Ovary (tissue), 9 donors: Measurements from ENCODE around the gene ADORA3. TPM values are rescaled to one million over a fixed set of nuclear protein-coding genes. Genes with fewer than 3 reads are reported as not detected.

Source experiments
- DNase-seq, 5 donors: peaks; one replicate each; pipeline ENCODE4 v3.0.0-alpha.2; 2019 to 2020
- H3K27ac ChIP-seq, 2 donors: fragments of 200-600 bp; one replicate each; pipeline versions ENCODE4 v1.5.1 to v1.8.0; 2019 to 2022
- H3K27me3 ChIP-seq: fragments of 200-600 bp; one replicate; pipeline ENCODE4 v1.8.0; 2022
- H3K36me3 ChIP-seq: fragments of 200-600 bp; sonication (generic); one replicate; pipeline ENCODE4 v1.5.1; 2019
- H3K4me1 ChIP-seq: one replicate; pipeline ENCODE4 v1.8.1; 2013; ENCODE audit warnings: mild to moderate bottlenecking, moderate library complexity; ENCODE audit not compliant: insufficient read depth
- H3K4me3 ChIP-seq: fragments of 200-600 bp; sonication (generic); one replicate; pipeline ENCODE4 v1.5.1; 2017
- H3K9me3 ChIP-seq, 2 donors: fragments of 200-600 bp in 1 of 2; sonication (generic) in 1 of 2; one replicate each; pipeline versions ENCODE4 v1.5.1 to v1.8.1; 2013 to 2019; ENCODE audit warnings: mild to moderate bottlenecking in 1 of 2, moderate library complexity in 1 of 2
- EP300 ChIP-seq: sonication (generic); formaldehyde crosslinking; IDR thresholded peaks from one replicate; pipeline ENCODE4 v1.6.1; 2017; ENCODE audit warnings: antibody characterized with exemption
- POLR2A ChIP-seq: fragments of 450-650 bp; IDR thresholded peaks from one replicate; pipeline ENCODE4 v1.6.1; 2017; ENCODE audit warnings: antibody characterized with exemption, mild to moderate bottlenecking, moderate library complexity
- WGBS, 3 donors: extraction: QIAGEN DNeasy Blood & Tissue Kit in 1 of 3; methylation state at CpG; one replicate each; pipeline versions ENCODE4 v1.1.5 to v1.1.7; 2013 to 2017; 5-methylcytosine and 5-hydroxymethylcytosine counted together
- intact Hi-C, 4 donors: fragments of 100-400 bp; cut with DNase I; formaldehyde crosslinking; loops; one replicate each; pipeline versions ENCODE4 v1.11.0 to v1.15.1; 2022 to 2023
- polyA plus RNA-seq, 2 donors: library from polyadenylated mRNA; stranded (reverse); fragments of 200-250 nt in 1 of 2; fragments of 350-450 nt in 1 of 2; fragmentation: Illumina TruSeq in 1 of 2; extraction: RNeasy Lipid Tissue Mini Kit (QIAGEN cat#74804) in 1 of 2; gene quantifications; one replicate each; pipeline ENCODE4 v1.2.3, GENCODE V29; 2013 to 2014
- total RNA-seq, 7 donors: library from RNA; depleted of rRNA in 2 of 7; stranded (reverse); fragments of >200 nt in 2 of 7; fragmentation: NEBNext Ultra II Directional in 3 of 7; extraction: Animal tissue kit (Norgen Biotek cat#: 25700) in 3 of 7; gene quantifications; one replicate each; pipeline versions ENCODE4 v1.1.0 to v1.2.4, GENCODE V29; 2016 to 2023
- TF ChIP-seq, protein P1 (sequence below), 3 donors: fragments of 450-650 bp in 2 of 3; fragments of 200-600 bp in 1 of 3; IDR thresholded peaks; one replicate each; pipeline versions ENCODE4 v1.5.1 to v1.8.0; 2016 to 2022; ENCODE audit warnings: antibody characterized with exemption in 3 of 3, mild to moderate bottlenecking in 1 of 3
- donor health status: DM: no; HTN: no; CAD: no; lungs with moderate emphysema.
- donor health status: DM: no; HTN: no; CAD: no.
- donor health status: Bipolar disorder and iron deficiency.
- donor health status: DM: yes; HTN: yes; CAD: no.
- donor health status: DM: no; HTN: no; CAD: no.
- donor health status: DM: yes; HTN: yes; CAD: no.

The ADORA3 gene
- total and polyA plus RNA-seq, 9 donors: 1.4 to 11.1 (median 3.8) TPM

DNA sequence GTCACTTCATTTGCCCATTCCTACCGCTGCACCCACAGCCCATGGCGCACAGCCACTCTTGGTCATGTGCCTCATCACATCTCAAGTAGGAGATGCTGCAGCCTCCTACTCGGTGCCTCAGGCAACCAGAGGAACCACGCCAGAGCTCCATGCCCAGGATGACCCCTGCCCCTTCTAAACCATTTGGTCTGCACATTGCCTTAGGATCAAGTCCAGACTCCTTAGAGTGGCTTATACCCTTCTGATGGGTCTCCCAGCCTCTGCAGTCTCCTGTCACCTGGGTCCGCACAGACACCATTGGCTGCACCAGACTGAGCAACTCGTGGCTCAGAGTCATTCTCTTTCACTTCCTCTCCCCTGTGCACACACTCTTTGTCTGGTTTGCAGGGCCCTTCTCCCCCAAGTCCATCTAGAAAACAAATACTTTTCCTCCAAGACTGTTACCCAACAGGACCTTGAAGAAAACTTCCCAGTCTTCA, 2.2 kb upstream of the ADORA3 start:
- no peaks in the 10 kb centered on the region for H3K27me3 ChIP-seq
- intact Hi-C loops: loop anchor here (5.0 to 10.0 kb wide), 4 partner anchors 147 to 252 kb away; partner anchors contain the start of gene DDX20 (in 2 of the 4)
- H3K9me3 ChIP-seq: no peaks in the 10 kb centered on the region
- TF ChIP-seq, protein P1, sequence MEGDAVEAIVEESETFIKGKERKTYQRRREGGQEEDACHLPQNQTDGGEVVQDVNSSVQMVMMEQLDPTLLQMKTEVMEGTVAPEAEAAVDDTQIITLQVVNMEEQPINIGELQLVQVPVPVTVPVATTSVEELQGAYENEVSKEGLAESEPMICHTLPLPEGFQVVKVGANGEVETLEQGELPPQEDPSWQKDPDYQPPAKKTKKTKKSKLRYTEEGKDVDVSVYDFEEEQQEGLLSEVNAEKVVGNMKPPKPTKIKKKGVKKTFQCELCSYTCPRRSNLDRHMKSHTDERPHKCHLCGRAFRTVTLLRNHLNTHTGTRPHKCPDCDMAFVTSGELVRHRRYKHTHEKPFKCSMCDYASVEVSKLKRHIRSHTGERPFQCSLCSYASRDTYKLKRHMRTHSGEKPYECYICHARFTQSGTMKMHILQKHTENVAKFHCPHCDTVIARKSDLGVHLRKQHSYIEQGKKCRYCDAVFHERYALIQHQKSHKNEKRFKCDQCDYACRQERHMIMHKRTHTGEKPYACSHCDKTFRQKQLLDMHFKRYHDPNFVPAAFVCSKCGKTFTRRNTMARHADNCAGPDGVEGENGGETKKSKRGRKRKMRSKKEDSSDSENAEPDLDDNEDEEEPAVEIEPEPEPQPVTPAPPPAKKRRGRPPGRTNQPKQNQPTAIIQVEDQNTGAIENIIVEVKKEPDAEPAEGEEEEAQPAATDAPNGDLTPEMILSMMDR (IDR thresholded peaks at IDR 0.05): no peak
- TF ChIP-seq POLR2A (no peak), EP300 (no peak)
- H3K27ac ChIP-seq: no peak overlapping the region
- WGBS, 3 donors: 86 to 90% (median 88%) methylated on average over 6 of the region's 6 CpGs
- peaks cover 8% of the 10 kb centered on the region for H3K4me1 ChIP-seq
- H3K4me3 ChIP-seq: no peak overlapping the region
- no peaks in the 10 kb centered on the region for H3K36me3 ChIP-seq
- DNase-seq: no peak

GRCh38 chr1:111504097-111504496, 664 bp upstream of the ADORA3 start:
- TF ChIP-seq POLR2A (no peak), EP300 (no peak)
- TF ChIP-seq, protein P1 (IDR thresholded peaks at IDR 0.05): no peak
- intact Hi-C loops: loop anchor here in 3 of 4 donors (10.0 kb wide), 2 partner anchors 151 to 241 kb away; no protein-coding TSS in a partner anchor
- Histone ChIP-seq H3K4me3 (no peak overlapping the region), H3K27ac (no peak overlapping the region), H3K27me3 (no peaks in the 10 kb centered on the region), H3K36me3 (no peaks in the 10 kb centered on the region), H3K9me3 (no peaks in the 10 kb centered on the region), H3K4me1 (peaks cover 7% of the 10 kb centered on the region)
- WGBS, 3 donors: 62 to 82% (median 73%) methylated on average over 6 of the region's 6 CpGs
- DNase-seq: no peak

- Histone ChIP-seq H3K9me3 (no peaks in the 10 kb centered on the region), H3K27ac (no peak overlapping the region), H3K4me1 (no peaks in the 10 kb centered on the region), H3K36me3 (no peaks in the 10 kb centered on the region), H3K27me3 (no peaks in the 10 kb centered on the region), H3K4me3 (no peak overlapping the region)
- no peak for DNase-seq
- 65 to 71% (median 66%) methylated on average over 7 of the region's 7 CpGs for WGBS, 3 donors
- intact Hi-C loops: loop anchor here in 3 of 4 donors (10.0 kb wide), 2 partner anchors 153 to 243 kb away; no protein-coding TSS in a partner anchor
- TF ChIP-seq POLR2A (no peak), EP300 (no peak)
- TF ChIP-seq, protein P1 (IDR thresholded peaks at IDR 0.05): no peak
Measured at GRCh38 chr1:111501645-111502044, 1.8 kb downstream of the ADORA3 start.

DNA sequence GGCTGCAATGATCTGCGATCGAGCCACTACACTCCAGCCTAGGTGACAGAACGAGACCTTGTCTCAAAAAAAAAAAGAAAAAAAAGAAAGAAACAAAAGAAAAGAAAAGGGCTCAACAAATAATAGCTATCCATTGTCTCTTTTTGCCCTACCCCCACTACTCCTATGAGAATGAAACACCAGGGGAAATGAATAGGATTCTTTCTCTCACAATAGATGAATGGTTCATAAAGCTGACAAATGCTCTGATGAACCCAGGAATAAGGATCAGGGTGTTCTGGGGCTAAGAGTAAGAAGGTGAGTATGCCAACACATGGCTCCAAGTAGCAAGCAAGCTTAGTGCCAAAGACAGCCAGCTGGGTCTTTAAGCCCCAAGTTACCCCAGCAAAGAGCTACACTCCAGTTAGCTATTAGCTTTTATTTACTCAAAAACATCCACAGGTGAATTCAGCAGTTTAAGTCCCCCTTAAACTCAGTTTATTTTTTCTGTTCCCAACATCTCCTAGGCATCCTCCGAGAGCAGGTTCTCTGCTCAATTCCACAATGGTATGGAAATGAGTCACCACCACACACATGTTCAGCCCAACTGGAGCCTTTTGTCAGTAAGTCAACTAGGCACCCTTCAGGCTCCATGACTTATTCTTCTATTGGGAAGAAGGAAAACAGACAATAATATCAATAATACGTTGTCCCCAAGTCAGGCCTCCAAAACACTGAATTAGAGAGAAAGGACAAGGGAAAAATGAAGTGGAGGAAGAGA, 4.2 kb downstream of the ADORA3 start:
- H3K4me1 ChIP-seq: no peaks in the 10 kb centered on the region
- DNase-seq: no peak
- 87 to 89% (median 88%) methylated on average over 5 of the region's 5 CpGs for WGBS, 3 donors
- H3K27me3 ChIP-seq: no peaks in the 10 kb centered on the region
- TF ChIP-seq EP300 (no peak), POLR2A (no peak)
- TF ChIP-seq, protein P1 (IDR thresholded peaks at IDR 0.05): no peak
- H3K4me3 ChIP-seq: no peak overlapping the region
- no peaks in the 10 kb centered on the region for H3K36me3 ChIP-seq
- intact Hi-C loops: no loop called here
- no peak overlapping the region for H3K27ac ChIP-seq
- no peaks in the 10 kb centered on the region for H3K9me3 ChIP-seq
